ENCODE results near the gene GCLC.

DNA sequence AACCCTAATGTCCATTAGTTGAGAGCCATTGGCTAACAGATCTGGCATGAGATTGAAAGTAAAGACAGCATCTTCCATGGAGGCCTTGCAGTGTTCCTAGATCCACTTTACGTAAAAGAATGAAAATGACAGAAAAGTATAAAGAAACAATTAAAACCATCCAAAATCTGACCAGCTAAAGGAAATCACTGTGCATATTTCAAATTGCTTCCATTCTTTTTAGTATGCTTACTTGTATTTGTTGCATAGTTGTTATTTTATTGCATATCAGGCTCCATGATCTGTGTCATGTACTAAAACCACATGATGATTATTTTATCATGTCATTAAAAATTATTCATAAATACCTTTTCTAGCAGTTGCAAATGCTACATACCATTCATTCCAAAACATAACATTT, 67.9 kb downstream of the GCLC start:
- no peak for TF ChIP-seq CTCF (IDR thresholded peaks at IDR 0.05)
- no peak for TF ChIP-seq POLR2A (IDR thresholded peaks at IDR 0.05)
- no peak for TF ChIP-seq POLR2AphosphoS5 (IDR thresholded peaks at IDR 0.05)
- TF ChIP-seq EP300 (IDR thresholded peaks at IDR 0.05), result no peak

Data from upper lobe of left lung (tissue), 4 donors.